Measurements from ENCODE around the gene CPNE1. TPM values are rescaled to one million over a fixed set of nuclear protein-coding genes. Genes with fewer than 3 reads are reported as not detected.
"Not testable (repeated sequence)": the region's sequence is repeated elsewhere in the genome, so short reads cannot be mapped to it uniquely, and the experiment has no call there.

The CPNE1 gene
- total RNA-seq, 2 donors from 2014 or later = 215 to 250 TPM

- Mint-ChIP-seq H3K27ac (peak overlapping the region; percentile 97), H3K4me3 (peak overlapping the region; percentile 26), H3K27me3 (no peaks in the 10 kb centered on the region), H3K4me1 (peaks cover 27% of the 10 kb centered on the region), H3K36me3 (ENCODE audit: low read depth) (peaks cover 6% of the 10 kb centered on the region)
- no peak for ATAC-seq
- no peaks in the 10 kb centered on the region for H3K9me3 ChIP-seq (ENCODE audit: control insufficient read depth, low read length, poor library complexity, severe bottlenecking)
- DNase-seq = no peak
Measured at GRCh38 chr20:35702824-35703695, 38.4 kb upstream of the CPNE1 start.

GRCh38 chr20:35702051-35702823 lies 37.5 kb upstream of the CPNE1 start:
- no peak for DNase-seq
- no peak for ATAC-seq
- H3K9me3 ChIP-seq (ENCODE audit: control insufficient read depth, low read length, poor library complexity, severe bottlenecking) = no peaks in the 10 kb centered on the region
- peak overlapping the region; percentile 97 for H3K27ac Mint-ChIP-seq
- H3K4me3 Mint-ChIP-seq = peak overlapping the region; percentile 71
- H3K36me3 Mint-ChIP-seq (ENCODE audit: low read depth) = peaks cover 6% of the 10 kb centered on the region
- H3K4me1 Mint-ChIP-seq = peaks cover 35% of the 10 kb centered on the region
- H3K27me3 Mint-ChIP-seq = no peaks in the 10 kb centered on the region

GRCh38 chr20:35700625-35701148 lies 36.0 kb upstream of the CPNE1 start:
- H3K27ac Mint-ChIP-seq = peak overlapping the region; percentile 97
- DNase-seq = no peak
- peak overlapping the region; percentile 99 for H3K4me3 Mint-ChIP-seq
- H3K36me3 Mint-ChIP-seq (ENCODE audit: low read depth) = peaks cover 6% of the 10 kb centered on the region
- H3K27me3 Mint-ChIP-seq = no peaks in the 10 kb centered on the region
- no peak for ATAC-seq
- peaks cover 38% of the 10 kb centered on the region for H3K4me1 Mint-ChIP-seq
- no peaks in the 10 kb centered on the region for H3K9me3 ChIP-seq (ENCODE audit: control insufficient read depth, low read length, poor library complexity, severe bottlenecking)

GRCh38 chr20:35699957-35700624 lies 35.4 kb upstream of the CPNE1 start:
- H3K9me3 ChIP-seq (ENCODE audit: control insufficient read depth, low read length, poor library complexity, severe bottlenecking) = no peaks in the 10 kb centered on the region
- Mint-ChIP-seq H3K4me1 (peaks cover 38% of the 10 kb centered on the region), H3K36me3 (ENCODE audit: low read depth) (peaks cover 10% of the 10 kb centered on the region), H3K27ac (peak overlapping the region; percentile 97), H3K4me3 (peak overlapping the region; percentile 99), H3K27me3 (no peaks in the 10 kb centered on the region)
- DNase-seq (no peak), ATAC-seq (no peak)

- no peaks in the 10 kb centered on the region for H3K9me3 ChIP-seq (ENCODE audit: control insufficient read depth, low read length, poor library complexity, severe bottlenecking)
- DNase-seq (peak; percentile 78 to 83 (median 82)), ATAC-seq (peak; percentile 88)
- peaks cover 10% of the 10 kb centered on the region for H3K36me3 Mint-ChIP-seq (ENCODE audit: low read depth)
- H3K4me3 Mint-ChIP-seq = peak within 1 kb of the TSS; percentile 99
- H3K4me1 Mint-ChIP-seq = peaks cover 35% of the 10 kb centered on the region
- no peaks in the 10 kb centered on the region for H3K27me3 Mint-ChIP-seq
- H3K27ac Mint-ChIP-seq = peak within 1 kb of the TSS; percentile 97
Measured at GRCh38 chr20:35699127-35699956, 34.6 kb upstream of the CPNE1 start, which contains the start of the genes NFS1 and ROMO1. Gene NFS1 (minus strand): TSS chr20:35699352. CDS start chr20:35699288, 64 bp downstream. Gene ROMO1 (plus strand): TSS chr20:35699405. CDS start chr20:35699633, 228 bp downstream.

GRCh38 chr20:35698298-35699126 lies 33.8 kb upstream of the CPNE1 start:
- DNase-seq (peak in 1 of 3 donors; percentile 16), ATAC-seq (peak; percentile 24)
- Mint-ChIP-seq H3K36me3 (ENCODE audit: low read depth) (peaks cover 10% of the 10 kb centered on the region), H3K4me3 (peak overlapping the region; percentile 99), H3K27ac (peak overlapping the region; percentile 97), H3K27me3 (no peaks in the 10 kb centered on the region), H3K4me1 (peaks cover 33% of the 10 kb centered on the region)
- no peaks in the 10 kb centered on the region for H3K9me3 ChIP-seq (ENCODE audit: control insufficient read depth, low read length, poor library complexity, severe bottlenecking)

- peaks cover 10% of the 10 kb centered on the region for H3K36me3 Mint-ChIP-seq (ENCODE audit: low read depth)
- H3K4me1 Mint-ChIP-seq = peaks cover 32% of the 10 kb centered on the region
- H3K4me3 Mint-ChIP-seq = peak overlapping the region; percentile 99
Measured at GRCh38 chr20:35697696-35698297, 33.1 kb upstream of the CPNE1 start.

GRCh38 chr20:35695978-35696377 lies 31.3 kb upstream of the CPNE1 start:
- ATAC-seq (no peak), DNase-seq (no peak)
- Mint-ChIP-seq H3K4me1 (peaks cover 30% of the 10 kb centered on the region), H3K36me3 (ENCODE audit: low read depth) (peaks cover 10% of the 10 kb centered on the region), H3K4me3 (no peak overlapping the region), H3K27ac (peak overlapping the region; percentile 4), H3K27me3 (no peaks in the 10 kb centered on the region)
- H3K9me3 ChIP-seq (ENCODE audit: control insufficient read depth, low read length, poor library complexity, severe bottlenecking) = no peaks in the 10 kb centered on the region

More at GRCh38 chr20:35697696-35698297, 33.1 kb upstream of the CPNE1 start:
- peak overlapping the region; percentile 97 for H3K27ac Mint-ChIP-seq
- DNase-seq (no peak), ATAC-seq (no peak)
- H3K27me3 Mint-ChIP-seq = no peaks in the 10 kb centered on the region
- H3K9me3 ChIP-seq (ENCODE audit: control insufficient read depth, low read length, poor library complexity, severe bottlenecking) = no peaks in the 10 kb centered on the region

GRCh38 chr20:35695245-35695749 lies 30.6 kb upstream of the CPNE1 start:
- ATAC-seq (no peak), DNase-seq (no peak)
- Mint-ChIP-seq H3K36me3 (ENCODE audit: low read depth) (peaks cover 10% of the 10 kb centered on the region), H3K4me1 (peaks cover 27% of the 10 kb centered on the region), H3K27ac (peak overlapping the region; percentile 4), H3K4me3 (no peak overlapping the region), H3K27me3 (no peaks in the 10 kb centered on the region)
- no peaks in the 10 kb centered on the region for H3K9me3 ChIP-seq (ENCODE audit: control insufficient read depth, low read length, poor library complexity, severe bottlenecking)

GRCh38 chr20:35690265-35690664 lies 25.6 kb upstream of the CPNE1 start:
- peaks cover 6% of the 10 kb centered on the region for H3K36me3 Mint-ChIP-seq (ENCODE audit: low read depth)
- peaks cover 3% of the 10 kb centered on the region for H3K4me1 Mint-ChIP-seq
- no peaks in the 10 kb centered on the region for H3K9me3 ChIP-seq (ENCODE audit: control insufficient read depth, low read length, poor library complexity, severe bottlenecking)
- no peaks in the 10 kb centered on the region for H3K27me3 Mint-ChIP-seq
- ATAC-seq (no peak), DNase-seq (no peak)
- no peak overlapping the region for H3K27ac Mint-ChIP-seq
- no peak overlapping the region for H3K4me3 Mint-ChIP-seq

- not testable (repeated sequence) for H3K36me3 Mint-ChIP-seq (ENCODE audit: low read depth); H3K27me3 Mint-ChIP-seq; H3K4me1 Mint-ChIP-seq; DNase-seq; H3K27ac Mint-ChIP-seq; H3K4me3 Mint-ChIP-seq; ATAC-seq; H3K9me3 ChIP-seq (ENCODE audit: control insufficient read depth, low read length, poor library complexity, severe bottlenecking)
Measured at GRCh38 chr20:35686872-35687271, 22.2 kb upstream of the CPNE1 start.
